ENCODE results near the gene MYO1D.

- TF ChIP-seq POLR2A (IDR thresholded peaks at IDR 0.05), result no peak
- no peak for TF ChIP-seq CTCF (IDR thresholded peaks at IDR 0.05)
These were observed 306.9 kb downstream of the MYO1D start for GRCh38 chr17:32570081-32570396.
